Measurements from ENCODE around the gene VWF. TPM values are rescaled to one million over a fixed set of nuclear protein-coding genes. Genes with fewer than 3 reads are reported as not detected.

VWF gene
- total and polyA plus RNA-seq, 2 donors (not counting 1 experiment from before 2014, with no cell fraction given): not detected

- CTCF ChIA-PET: no interaction called here
- Mint-ChIP-seq H3K4me1 (no peaks in the 10 kb centered on the region), H3K27ac (no peak overlapping the region), H3K4me3 (no peak overlapping the region), H3K27me3 (peaks cover 39% of the 10 kb centered on the region), H3K9me3 (ENCODE audit: insufficient read depth) (no peaks in the 10 kb centered on the region)
- H3K79me2 ChIP-seq (ENCODE audit: control insufficient read depth, insufficient read depth, low read length): no peaks in the 10 kb centered on the region
- peaks cover 0 to 9% (median 0%) of the 10 kb centered on the region in 4 experiments for H3K27me3 ChIP-seq (replicated peaks in 1 of 4; ENCODE audit: control extremely low read depth in 1 of 4, control insufficient read depth in 3 of 4, insufficient read depth in 4 of 4, low read length in 3 of 4)
- ATAC-seq (ENCODE audit: low read depth) (no peak), DNase-seq (no peak)
- no peak overlapping the region for H2AFZ ChIP-seq (ENCODE audit: insufficient read depth, low read depth, low read length, poor library complexity, severe bottlenecking)
- H3K36me3 ChIP-seq (replicated peaks in 1 of 2; ENCODE audit: control extremely low read depth in 1 of 2, control insufficient read depth in 1 of 2, extremely low read depth in 1 of 2, insufficient read depth in 2 of 2, low read length in 1 of 2): no peaks in the 10 kb centered on the region
- 86% methylated on average over 12 of the region's 15 CpGs for WGBS (ENCODE audit: insufficient coverage)
- H3K27ac ChIP-seq (ENCODE audit: low read length in 2 of 2): no peak overlapping the region
- no peaks in the 10 kb centered on the region for H3K4me1 ChIP-seq (ENCODE audit: control insufficient read depth in 2 of 2, insufficient read depth in 2 of 2, low read length in 2 of 2)
- POLR2A ChIA-PET: no interaction called here
- no peak overlapping the region for H3K9ac ChIP-seq (ENCODE audit: low read length)
- no peak overlapping the region for H3K4me3 ChIP-seq (ENCODE audit: control extremely low read depth in 1 of 5, extremely low read depth in 1 of 5, insufficient read depth in 1 of 5, low read depth in 2 of 5, low read length in 4 of 5)
- TF ChIP-seq CTCF (IDR thresholded peaks at IDR 0.05) (no peak), EZH2 (IDR thresholded peaks at IDR 0.05; ENCODE audit: borderline replicate concordance, insufficient read depth, low read depth, low read length, poor library complexity, severe bottlenecking) (no peak)
- no peaks in the 10 kb centered on the region for H4K20me1 ChIP-seq (ENCODE audit: control insufficient read depth, insufficient read depth, low read length, poor library complexity, severe bottlenecking)
- intact Hi-C loops (cut with micrococcal nuclease): no loop called here
- no peak overlapping the region for H3K4me2 ChIP-seq (replicated peaks; ENCODE audit: low read depth, low read length, poor library complexity, severe bottlenecking)
- H3K9me3 ChIP-seq (ENCODE audit: control extremely low read depth in 1 of 3, control insufficient read depth in 2 of 3, insufficient read depth in 1 of 3, low read length in 2 of 3): no peaks in the 10 kb centered on the region
These were observed 223.8 kb downstream of the VWF start for GRCh38 chr12:5900533-5901205.

GRCh38 chr12:5900076-5900475 lies 224.4 kb downstream of the VWF start:
- no peak overlapping the region for H3K4me3 Mint-ChIP-seq
- Histone ChIP-seq H3K27ac (ENCODE audit: low read length in 2 of 2) (no peak overlapping the region), H3K4me1 (ENCODE audit: control insufficient read depth in 2 of 2, insufficient read depth in 2 of 2, low read length in 2 of 2) (no peaks in the 10 kb centered on the region), H3K4me2 (replicated peaks; ENCODE audit: low read depth, low read length, poor library complexity, severe bottlenecking) (no peak overlapping the region), H3K4me3 (ENCODE audit: control extremely low read depth in 1 of 5, extremely low read depth in 1 of 5, insufficient read depth in 1 of 5, low read depth in 2 of 5, low read length in 4 of 5) (no peak overlapping the region), H2AFZ (ENCODE audit: insufficient read depth, low read depth, low read length, poor library complexity, severe bottlenecking) (no peak overlapping the region), H3K9ac (ENCODE audit: low read length) (no peak overlapping the region), H3K9me3 (ENCODE audit: control extremely low read depth in 1 of 3, control insufficient read depth in 2 of 3, insufficient read depth in 1 of 3, low read length in 2 of 3) (no peaks in the 10 kb centered on the region), H3K79me2 (ENCODE audit: control insufficient read depth, insufficient read depth, low read length) (no peaks in the 10 kb centered on the region), H3K36me3 (replicated peaks in 1 of 2; ENCODE audit: control extremely low read depth in 1 of 2, control insufficient read depth in 1 of 2, extremely low read depth in 1 of 2, insufficient read depth in 2 of 2, low read length in 1 of 2) (no peaks in the 10 kb centered on the region), H4K20me1 (ENCODE audit: control insufficient read depth, insufficient read depth, low read length, poor library complexity, severe bottlenecking) (no peaks in the 10 kb centered on the region), H3K27me3 (replicated peaks in 1 of 4; ENCODE audit: control extremely low read depth in 1 of 4, control insufficient read depth in 3 of 4, insufficient read depth in 4 of 4, low read length in 3 of 4) (peaks cover 0 to 9% (median 0%) of the 10 kb centered on the region in 4 experiments)
- ChIA-PET CTCF (no interaction called here), POLR2A (no interaction called here)
- TF ChIP-seq CTCF (IDR thresholded peaks at IDR 0.05) (no peak), EZH2 (IDR thresholded peaks at IDR 0.05; ENCODE audit: borderline replicate concordance, insufficient read depth, low read depth, low read length, poor library complexity, severe bottlenecking) (no peak)
- H3K9me3 Mint-ChIP-seq (ENCODE audit: insufficient read depth): no peaks in the 10 kb centered on the region
- intact Hi-C loops (cut with micrococcal nuclease): no loop called here
- 60% methylated on average over 1 of the region's 4 CpGs for WGBS (ENCODE audit: insufficient coverage)
- no peak for DNase-seq
- peaks cover 40% of the 10 kb centered on the region for H3K27me3 Mint-ChIP-seq
- H3K27ac Mint-ChIP-seq: no peak overlapping the region
- H3K4me1 Mint-ChIP-seq: no peaks in the 10 kb centered on the region
- ATAC-seq (ENCODE audit: low read depth): no peak
